Choroid plexus epithelial cell (primary cell): ENCODE data around the gene RNU6-9.

Experiments
- DNase-seq: peaks from one replicate; pipeline ENCODE4 v3.0.0-alpha.2; 2010; ENCODE audit warnings: low read depth
- H3K4me3 ChIP-seq: 2 replicates; pipeline ENCODE4 v1.5.1; 2011; ENCODE audit warnings: low read depth, mild to moderate bottlenecking, control low read depth, low read length, moderate library complexity
- TF ChIP-seq, protein P1 (sequence below): conservative IDR thresholded peaks from 2 replicates; pipeline ENCODE4 v1.5.1; 2011; ENCODE audit warnings: low read depth, mild to moderate bottlenecking, control low read depth, inconsistent platforms, low read length, moderate library complexity

RNU6-9 gene

DNA sequence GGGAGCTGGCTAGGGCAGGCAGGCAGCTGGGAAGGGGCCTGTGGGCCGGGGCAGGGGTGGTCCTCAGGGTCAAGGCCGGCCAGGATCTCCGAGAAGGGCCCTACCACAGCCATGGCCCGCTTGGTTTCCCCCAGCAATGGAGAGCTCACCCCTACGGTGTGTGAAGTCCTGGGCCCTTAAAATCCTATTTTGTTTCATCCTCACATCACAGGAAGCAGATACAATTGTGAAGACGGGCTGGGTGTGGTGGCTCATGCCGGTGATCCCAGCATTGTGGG is 8.7 kb downstream of the RNU6-9 start:
- TF ChIP-seq, protein P1, sequence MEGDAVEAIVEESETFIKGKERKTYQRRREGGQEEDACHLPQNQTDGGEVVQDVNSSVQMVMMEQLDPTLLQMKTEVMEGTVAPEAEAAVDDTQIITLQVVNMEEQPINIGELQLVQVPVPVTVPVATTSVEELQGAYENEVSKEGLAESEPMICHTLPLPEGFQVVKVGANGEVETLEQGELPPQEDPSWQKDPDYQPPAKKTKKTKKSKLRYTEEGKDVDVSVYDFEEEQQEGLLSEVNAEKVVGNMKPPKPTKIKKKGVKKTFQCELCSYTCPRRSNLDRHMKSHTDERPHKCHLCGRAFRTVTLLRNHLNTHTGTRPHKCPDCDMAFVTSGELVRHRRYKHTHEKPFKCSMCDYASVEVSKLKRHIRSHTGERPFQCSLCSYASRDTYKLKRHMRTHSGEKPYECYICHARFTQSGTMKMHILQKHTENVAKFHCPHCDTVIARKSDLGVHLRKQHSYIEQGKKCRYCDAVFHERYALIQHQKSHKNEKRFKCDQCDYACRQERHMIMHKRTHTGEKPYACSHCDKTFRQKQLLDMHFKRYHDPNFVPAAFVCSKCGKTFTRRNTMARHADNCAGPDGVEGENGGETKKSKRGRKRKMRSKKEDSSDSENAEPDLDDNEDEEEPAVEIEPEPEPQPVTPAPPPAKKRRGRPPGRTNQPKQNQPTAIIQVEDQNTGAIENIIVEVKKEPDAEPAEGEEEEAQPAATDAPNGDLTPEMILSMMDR, result no peak
- DNase-seq, result no peak
- no peak overlapping the region for H3K4me3 ChIP-seq

DNA sequence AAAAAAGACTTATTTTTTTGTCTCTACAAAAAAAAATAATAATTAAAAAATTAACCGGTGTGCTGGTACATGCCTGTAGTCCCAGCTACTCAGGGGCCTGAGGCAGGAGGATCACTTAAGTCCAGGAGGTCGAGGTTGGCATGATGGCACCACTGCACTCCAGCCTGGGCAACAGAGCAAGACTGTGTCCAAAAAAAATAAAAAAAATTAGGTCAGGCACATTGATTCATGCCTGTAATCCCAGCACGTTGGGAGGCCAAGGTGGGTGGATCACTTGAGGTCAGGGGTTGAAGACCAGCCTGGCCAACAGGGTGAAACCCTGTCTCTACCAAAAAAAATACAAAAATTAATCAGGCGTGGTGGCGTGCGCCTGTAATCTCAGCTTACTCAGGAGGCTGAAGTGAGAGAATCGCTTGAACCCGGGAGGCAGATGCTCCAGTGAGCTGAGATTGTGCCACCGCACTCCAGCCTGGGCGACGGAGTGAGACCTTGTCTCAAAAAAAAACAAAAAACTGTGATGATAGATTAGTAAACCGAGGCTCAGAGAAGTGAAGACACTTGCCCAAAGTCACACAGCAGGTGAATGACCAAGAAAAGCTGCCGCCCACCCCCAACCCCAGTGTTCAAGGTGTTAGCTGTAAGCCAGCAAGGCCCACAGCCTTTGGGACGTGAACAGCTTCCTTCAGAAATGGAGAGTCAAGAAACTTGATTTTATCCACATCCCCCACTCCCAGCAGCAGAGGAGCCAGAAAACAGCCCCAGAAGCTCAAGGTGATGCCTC is 9.4 kb downstream of the RNU6-9 start:
- TF ChIP-seq, protein P1, result no peak
- no peak overlapping the region for H3K4me3 ChIP-seq
- DNase-seq, result no peak

DNA sequence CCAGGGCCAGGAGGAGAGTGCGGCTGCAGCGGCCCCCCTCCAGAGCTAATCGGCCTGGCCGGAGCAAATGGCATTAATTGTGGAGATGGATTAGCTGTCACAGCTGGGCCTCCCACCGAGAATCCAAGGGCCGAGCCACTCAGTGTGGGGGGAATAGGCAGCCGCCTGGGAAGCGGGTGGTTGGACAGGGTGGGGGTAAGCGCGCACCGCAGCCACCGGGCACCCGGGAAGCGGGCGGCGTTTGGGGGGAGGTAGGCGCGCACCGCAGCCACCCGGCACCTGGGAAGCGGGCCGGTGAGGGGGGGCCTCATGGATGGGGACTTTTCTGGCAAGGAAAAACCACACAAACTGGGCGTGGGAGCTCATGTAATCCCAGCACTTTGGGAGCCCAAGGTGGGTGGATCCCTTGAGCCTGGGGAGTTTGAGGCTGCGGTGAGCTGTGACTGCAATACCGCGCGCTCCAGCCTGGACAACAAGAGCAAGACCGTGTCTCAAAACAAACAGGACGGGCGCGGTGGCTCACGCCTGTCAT is 10.0 kb downstream of the RNU6-9 start:
- no peak overlapping the region for H3K4me3 ChIP-seq
- DNase-seq, result no peak
- TF ChIP-seq, protein P1, result no peak

DNA sequence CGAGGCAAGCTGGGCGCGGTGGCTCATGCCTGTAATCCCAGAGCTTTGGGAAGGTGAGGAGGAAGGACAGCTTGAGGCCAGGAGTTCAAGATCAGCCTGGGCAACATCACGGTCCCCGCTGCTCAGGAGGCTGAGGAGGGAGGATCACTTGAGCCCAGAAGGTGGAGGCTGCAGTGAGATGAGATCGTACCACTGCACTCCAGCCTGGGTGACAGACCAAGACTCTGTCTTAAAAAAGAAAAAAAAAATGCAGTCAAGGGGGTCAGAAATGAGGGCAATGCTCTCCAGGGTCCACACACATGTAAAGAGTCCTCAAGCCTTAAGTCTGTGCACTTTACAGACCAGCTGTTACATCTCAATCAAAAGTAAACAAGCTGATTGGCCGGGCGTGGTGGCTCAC is 11.3 kb downstream of the RNU6-9 start:
- no peak for DNase-seq
- TF ChIP-seq, protein P1, result no peak
- H3K4me3 ChIP-seq, result no peak overlapping the region

DNA sequence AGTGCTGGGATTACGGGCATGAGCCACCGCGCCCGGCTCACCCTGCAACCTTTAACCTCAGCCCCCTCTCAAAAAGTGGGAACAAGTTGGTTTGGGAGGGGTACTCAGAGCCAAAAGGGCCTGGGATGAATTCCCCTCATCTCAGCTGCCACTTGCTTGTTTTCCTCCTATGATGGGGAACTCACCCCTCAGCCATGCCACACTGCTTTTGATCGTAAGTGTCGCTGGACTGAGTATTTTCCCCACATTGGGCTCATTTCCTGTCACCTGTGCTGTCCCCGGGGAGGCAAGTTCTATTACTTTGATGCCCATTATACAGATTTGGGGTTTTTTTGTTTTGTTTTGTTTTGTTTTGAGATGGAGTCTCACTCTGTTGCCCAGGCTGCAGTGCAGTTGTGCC is 13.2 kb downstream of the RNU6-9 start:
- no peak overlapping the region for H3K4me3 ChIP-seq
- DNase-seq, result no peak
- TF ChIP-seq, protein P1, result no peak

DNA sequence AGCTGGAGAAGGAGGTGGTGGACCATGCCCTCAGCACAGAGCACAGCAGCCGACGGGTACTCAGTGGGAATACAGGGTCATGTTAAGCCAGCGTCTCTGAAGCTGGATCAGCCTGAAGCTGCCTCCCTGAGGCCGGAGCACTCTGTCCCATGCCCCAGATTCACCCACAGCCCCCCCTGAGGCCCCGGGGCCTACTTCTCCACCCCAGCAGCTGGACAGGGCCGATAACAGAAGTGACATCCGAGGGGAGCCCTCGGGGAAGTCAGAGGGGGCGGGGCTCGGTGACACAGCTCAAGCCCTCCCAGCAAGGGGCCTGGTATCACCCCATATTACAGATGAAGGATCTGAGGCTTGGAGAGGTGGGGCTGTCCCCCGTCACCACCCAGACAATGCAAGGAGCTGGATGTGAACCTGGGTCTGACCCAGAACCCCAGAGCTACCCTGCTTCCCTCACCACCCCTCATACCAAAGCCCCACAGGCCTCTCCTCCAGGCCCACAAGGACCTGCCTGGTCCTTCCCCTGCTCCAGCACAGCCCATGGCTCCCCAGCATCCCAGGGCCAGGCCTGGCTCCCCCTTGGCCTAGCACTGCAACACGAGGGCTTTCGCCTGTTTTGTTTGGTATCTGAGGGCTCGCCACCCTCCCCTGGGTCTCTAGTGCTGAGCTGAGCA is 14.0 kb downstream of the RNU6-9 start:
- TF ChIP-seq, protein P1, result no peak
- DNase-seq, result no peak
- no peak overlapping the region for H3K4me3 ChIP-seq
